Activated T-cell treated with anti-CD3 and anti-CD28 coated beads, Interleukin-2, amount 50 U/mL, for 72 hours (primary cell): Measurements from ENCODE around the gene NTMT2. TPM values are rescaled to one million over a fixed set of nuclear protein-coding genes. Genes with fewer than 3 reads are reported as not detected.

Experiments
- ATAC-seq, 2 donors: fragments of 150-1000 bp; cut with Tn5 transposase; replicated peaks in 1 of 2; 2 replicates each; pipeline ENCODE4 v1.10.0; 2021; ENCODE audit warnings: moderate library complexity in 2 of 2, mild to moderate bottlenecking in 1 of 2
- DNase-seq, 2 donors: peaks; one replicate each; pipeline ENCODE4 v3.0.0; 2021 to 2022; ENCODE audit warnings: mixed read lengths in 1 of 2
- H3K27ac Mint-ChIP-seq: one replicate; pipeline ENCODE4 v1.8.0; 2022; ENCODE audit warnings: mild to moderate bottlenecking, moderate library complexity, mixed read lengths
- H3K27me3 Mint-ChIP-seq: one replicate; pipeline ENCODE4 v1.8.0; 2022; ENCODE audit warnings: low read depth, mixed read lengths
- H3K36me3 Mint-ChIP-seq, 2 donors: one replicate each; pipeline ENCODE4 v1.8.0; 2022; ENCODE audit warnings: mixed read lengths in 2 of 2, mild to moderate bottlenecking in 1 of 2; ENCODE audit not compliant: insufficient read depth in 2 of 2
- H3K4me1 Mint-ChIP-seq: one replicate; pipeline ENCODE4 v1.8.0; 2022; ENCODE audit warnings: low read depth, mixed read lengths
- H3K4me3 Mint-ChIP-seq, 2 donors: one replicate each; pipeline ENCODE4 v1.8.0; 2022; ENCODE audit warnings: mild to moderate bottlenecking in 2 of 2, mixed read lengths in 2 of 2, moderate library complexity in 2 of 2
- H3K9me3 Mint-ChIP-seq, 2 donors: one replicate each; pipeline ENCODE4 v1.8.0; 2022; ENCODE audit warnings: mixed read lengths in 2 of 2
- total RNA-seq, 2 donors: library from RNA; stranded (reverse); gene quantifications; one replicate each; pipeline ENCODE4 v1.2.3, GENCODE V29; 2022

The NTMT2 gene
- total RNA-seq, 2 donors from 2014 or later, result not detected

DNA sequence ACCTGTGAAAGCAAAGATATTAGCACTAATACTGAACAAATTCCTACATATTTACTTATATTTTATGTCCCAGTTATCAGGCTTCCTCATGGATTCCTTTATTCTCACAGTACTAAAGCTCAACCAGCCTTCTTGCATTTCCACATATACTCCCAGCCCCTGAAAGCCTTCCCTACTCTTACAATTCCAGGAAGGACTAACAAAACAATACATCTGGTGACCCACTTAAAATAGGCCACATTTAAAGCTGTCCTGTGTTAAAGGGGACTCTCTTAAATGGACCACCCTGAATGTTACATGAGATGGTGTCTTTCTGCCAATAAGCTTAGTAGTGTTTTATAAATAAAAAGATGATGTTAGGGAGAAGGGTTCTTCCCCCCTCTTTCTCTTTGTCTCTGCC is 54.4 kb downstream of the NTMT2 start:
- ATAC-seq, result no peak
- Mint-ChIP-seq H3K27ac (no peak overlapping the region), H3K4me3 (no peak overlapping the region), H3K4me1 (no peaks in the 10 kb centered on the region), H3K36me3 (no peaks in the 10 kb centered on the region), H3K27me3 (peaks cover 8% of the 10 kb centered on the region), H3K9me3 (peaks cover 0 to 1% of the 10 kb centered on the region in 2 donors)
- DNase-seq, result no peak

DNA sequence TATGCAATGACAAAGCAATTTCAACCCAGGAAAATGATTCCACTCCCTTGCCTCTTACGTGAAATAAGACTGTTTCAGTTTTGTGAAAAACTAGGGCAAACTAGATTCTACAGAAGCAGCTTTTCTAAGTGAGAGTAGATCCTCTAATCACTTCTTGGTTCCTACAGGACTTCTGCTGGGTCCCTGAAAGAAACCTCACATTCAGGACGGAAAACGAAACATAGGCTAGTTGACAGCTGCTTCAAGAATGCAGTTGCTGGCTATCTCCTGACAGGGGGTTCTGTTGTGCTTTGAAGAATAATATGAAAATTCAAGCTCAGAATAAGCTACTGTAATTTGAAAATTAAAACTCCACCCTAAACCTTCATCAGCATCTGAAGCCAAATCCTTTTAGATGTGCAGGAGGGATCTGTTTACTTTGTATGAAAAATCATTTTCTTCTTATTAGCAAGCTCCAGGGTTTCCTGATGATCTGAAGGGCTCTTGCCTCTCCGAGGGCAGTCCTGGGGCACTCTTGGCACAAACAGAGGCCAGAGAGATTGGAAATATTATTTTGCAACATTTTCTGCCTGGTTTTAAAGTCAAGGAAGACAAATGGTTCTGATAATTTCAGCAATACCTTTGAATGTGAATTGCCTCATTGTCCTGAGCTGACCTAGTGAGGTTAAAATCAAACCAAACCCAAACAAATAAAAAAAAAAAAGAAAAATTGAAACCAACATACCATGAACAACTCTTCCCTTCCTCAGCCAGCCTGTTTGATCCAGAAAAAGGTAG is 55.0 kb downstream of the NTMT2 start:
- H3K9me3 Mint-ChIP-seq, result peaks cover 0 to 1% of the 10 kb centered on the region in 2 donors
- DNase-seq (no peak), ATAC-seq (no peak)
- H3K4me3 Mint-ChIP-seq, result no peak overlapping the region
- no peaks in the 10 kb centered on the region for H3K36me3 Mint-ChIP-seq
- H3K27ac Mint-ChIP-seq, result no peak overlapping the region
- H3K27me3 Mint-ChIP-seq, result peaks cover 7% of the 10 kb centered on the region
- H3K4me1 Mint-ChIP-seq, result no peaks in the 10 kb centered on the region

- no peak for DNase-seq
- Mint-ChIP-seq H3K9me3 (peaks cover 8 to 9% of the 10 kb centered on the region in 2 donors), H3K4me3 (no peak overlapping the region), H3K4me1 (no peaks in the 10 kb centered on the region), H3K27me3 (peaks cover 7% of the 10 kb centered on the region), H3K36me3 (peaks cover 2 to 6% of the 10 kb centered on the region in 2 donors), H3K27ac (no peak overlapping the region)
- ATAC-seq, result no peak
Measured at GRCh38 chr1:170203693-170204092, 57.9 kb downstream of the NTMT2 start.

DNA sequence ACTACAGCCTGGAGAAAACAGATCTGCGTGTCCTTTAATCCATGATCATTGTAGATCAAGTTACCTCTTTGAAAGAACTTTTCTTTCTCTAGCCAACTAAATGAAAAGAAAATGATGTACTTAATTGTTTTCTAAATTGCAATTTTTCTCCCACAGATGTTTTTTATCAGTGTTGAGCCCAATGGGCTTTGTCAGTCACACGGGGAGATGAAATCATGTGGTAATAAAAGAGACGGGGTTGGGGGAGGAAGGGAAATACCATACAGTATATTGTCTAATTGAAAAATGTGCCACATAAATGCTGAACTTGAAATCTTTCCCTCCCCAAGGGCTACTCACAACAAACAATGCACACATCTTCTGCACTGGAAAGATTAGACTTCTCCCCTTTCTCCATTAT is 58.4 kb downstream of the NTMT2 start:
- no peak overlapping the region for H3K4me3 Mint-ChIP-seq
- no peak overlapping the region for H3K27ac Mint-ChIP-seq
- peaks cover 5% of the 10 kb centered on the region for H3K27me3 Mint-ChIP-seq
- H3K9me3 Mint-ChIP-seq, result peaks cover 8 to 9% of the 10 kb centered on the region in 2 donors
- H3K36me3 Mint-ChIP-seq, result peaks cover 2 to 6% of the 10 kb centered on the region in 2 donors
- ATAC-seq (no peak), DNase-seq (no peak)
- no peaks in the 10 kb centered on the region for H3K4me1 Mint-ChIP-seq

DNA sequence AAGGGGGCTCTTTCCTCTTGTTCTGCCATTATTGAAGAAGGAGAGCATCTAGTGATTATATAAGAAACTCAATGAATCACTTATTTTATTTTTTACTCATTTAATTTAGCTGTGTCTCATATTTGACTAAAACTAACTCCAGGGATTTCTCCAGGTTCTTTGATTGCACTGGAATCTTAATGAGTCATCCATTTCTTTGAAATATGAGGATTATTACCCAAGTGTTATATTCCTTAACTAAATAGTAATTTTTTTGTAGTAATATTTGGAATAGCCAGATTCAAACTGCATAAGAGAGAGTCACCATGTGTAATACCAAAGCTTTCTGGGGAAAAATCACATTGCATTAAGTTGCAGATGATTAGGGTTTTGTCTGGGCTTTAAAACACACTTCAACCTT is 59.5 kb downstream of the NTMT2 start:
- H3K4me3 Mint-ChIP-seq, result no peak overlapping the region
- H3K27ac Mint-ChIP-seq, result no peak overlapping the region
- H3K27me3 Mint-ChIP-seq, result peaks cover 5% of the 10 kb centered on the region
- peaks cover 2 to 6% of the 10 kb centered on the region in 2 donors for H3K36me3 Mint-ChIP-seq
- H3K4me1 Mint-ChIP-seq, result no peaks in the 10 kb centered on the region
- no peak for ATAC-seq
- H3K9me3 Mint-ChIP-seq, result peaks cover 8 to 10% of the 10 kb centered on the region in 2 donors
- DNase-seq, result no peak

DNA sequence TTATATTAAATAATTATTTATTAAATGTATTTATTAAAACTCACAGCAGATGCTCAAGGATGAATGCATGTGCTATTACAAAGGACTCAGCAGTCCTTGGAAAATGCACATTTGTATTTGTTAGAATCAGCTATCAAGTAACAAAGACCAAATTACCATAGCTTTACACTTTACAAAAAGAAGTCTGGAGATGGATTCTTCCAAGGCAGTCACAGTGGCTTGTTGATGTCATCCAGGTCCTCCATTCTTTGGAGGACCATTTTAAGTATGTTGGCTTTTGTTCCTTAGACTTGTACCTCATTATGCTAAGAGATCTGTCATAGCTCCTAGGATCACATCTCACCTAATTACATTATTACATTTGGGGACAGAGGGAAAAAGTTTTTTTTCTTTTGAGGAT is 63.4 kb downstream of the NTMT2 start:
- H3K27me3 Mint-ChIP-seq, result peaks cover 16% of the 10 kb centered on the region
- H3K27ac Mint-ChIP-seq, result no peak overlapping the region
- peaks cover 8 to 9% of the 10 kb centered on the region in 2 donors for H3K9me3 Mint-ChIP-seq
- H3K4me1 Mint-ChIP-seq, result peaks cover 1% of the 10 kb centered on the region
- no peak overlapping the region for H3K4me3 Mint-ChIP-seq
- peaks cover 2 to 6% of the 10 kb centered on the region in 2 donors for H3K36me3 Mint-ChIP-seq
- ATAC-seq (no peak), DNase-seq (no peak)

- H3K4me1 Mint-ChIP-seq, result peaks cover 5% of the 10 kb centered on the region
- H3K4me3 Mint-ChIP-seq, result no peak overlapping the region
Measured at GRCh38 chr1:170210142-170210541, 64.4 kb downstream of the NTMT2 start.

DNA sequence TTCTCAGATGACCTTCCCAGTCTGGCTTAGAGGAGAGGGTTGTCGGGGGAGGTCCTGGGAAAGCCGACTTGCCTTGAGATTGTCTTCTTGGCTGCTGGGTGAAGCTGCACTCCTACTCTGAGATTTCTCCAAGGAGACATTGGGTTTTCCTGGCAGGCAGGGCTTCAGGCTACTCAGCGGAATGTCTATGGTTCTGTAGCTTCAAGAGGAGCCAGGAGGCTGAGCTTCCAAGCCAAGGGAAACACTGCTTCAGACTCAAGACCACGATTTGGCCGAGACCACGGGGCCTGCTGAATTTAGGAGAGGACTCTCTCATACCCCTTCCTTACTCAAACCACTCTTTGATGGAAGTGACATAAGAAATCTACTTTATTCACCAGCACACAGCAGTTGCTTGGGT is 67.8 kb downstream of the NTMT2 start:
- peaks cover 5% of the 10 kb centered on the region for H3K4me1 Mint-ChIP-seq
- peaks cover 0 to 2% of the 10 kb centered on the region in 2 donors for H3K9me3 Mint-ChIP-seq
- H3K36me3 Mint-ChIP-seq, result no peaks in the 10 kb centered on the region
- DNase-seq, result no peak
- H3K4me3 Mint-ChIP-seq, result no peak overlapping the region
- no peak overlapping the region for H3K27ac Mint-ChIP-seq
- H3K27me3 Mint-ChIP-seq, result peaks cover 30% of the 10 kb centered on the region
- no peak for ATAC-seq

More at GRCh38 chr1:170210142-170210541, 64.4 kb downstream of the NTMT2 start:
- DNase-seq, result no peak
- Mint-ChIP-seq H3K27ac (no peak overlapping the region), H3K9me3 (peaks cover 8 to 9% of the 10 kb centered on the region in 2 donors), H3K36me3 (peaks cover 2 to 6% of the 10 kb centered on the region in 2 donors), H3K27me3 (peaks cover 22% of the 10 kb centered on the region)
- no peak for ATAC-seq

DNA sequence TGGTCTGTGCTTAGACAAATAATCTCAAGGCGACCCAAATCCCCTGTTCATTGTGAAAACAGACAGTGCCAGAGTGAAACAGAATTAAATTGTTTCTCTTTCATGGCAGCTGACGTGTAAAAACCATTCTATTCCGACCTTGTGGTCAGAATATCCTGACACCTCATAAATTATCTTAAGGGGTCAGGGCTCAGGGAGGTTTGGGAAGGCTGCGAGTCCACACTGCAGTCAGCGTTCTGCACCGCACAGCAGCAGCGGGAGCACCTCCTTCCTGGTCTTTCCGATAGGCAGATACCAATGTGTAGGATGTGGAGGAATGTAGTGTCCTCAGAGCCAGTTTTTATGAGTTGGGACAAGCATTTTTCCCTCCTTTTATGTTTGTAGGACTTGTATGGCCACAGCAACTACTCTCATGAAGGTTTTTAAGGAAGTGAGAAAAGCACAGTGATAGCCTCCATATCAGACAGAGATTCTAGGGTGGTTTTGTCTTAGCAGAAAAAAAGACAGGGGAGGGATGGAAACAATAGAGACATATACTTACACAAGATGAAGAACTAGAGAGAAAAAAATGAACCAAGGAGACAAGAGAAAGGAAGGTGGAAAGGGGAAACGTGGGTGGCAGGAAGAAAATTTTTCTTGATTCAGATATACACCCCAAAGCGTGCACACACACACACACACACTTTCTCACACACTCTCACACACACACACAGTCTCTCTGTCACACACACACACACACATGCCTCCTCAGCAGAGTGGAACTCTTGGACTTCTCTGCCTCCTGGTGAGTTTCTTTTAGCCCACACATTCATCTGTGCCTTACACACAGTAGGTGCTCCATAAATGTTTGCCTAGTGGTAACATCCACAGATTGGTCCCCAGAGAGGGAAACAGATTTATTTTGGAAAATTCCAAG is 68.6 kb downstream of the NTMT2 start:
- no peak overlapping the region for H3K4me3 Mint-ChIP-seq
- peaks cover 33% of the 10 kb centered on the region for H3K27me3 Mint-ChIP-seq
- peaks cover 0 to 2% of the 10 kb centered on the region in 2 donors for H3K9me3 Mint-ChIP-seq
- H3K4me1 Mint-ChIP-seq, result peaks cover 5% of the 10 kb centered on the region
- no peak for DNase-seq
- ATAC-seq, result no peak
- H3K27ac Mint-ChIP-seq, result no peak overlapping the region
- no peaks in the 10 kb centered on the region for H3K36me3 Mint-ChIP-seq

GRCh38 chr1:170215072-170215885 is 69.5 kb downstream of the NTMT2 start:
- H3K4me1 Mint-ChIP-seq, result peaks cover 5% of the 10 kb centered on the region
- no peak overlapping the region for H3K4me3 Mint-ChIP-seq
- no peak overlapping the region for H3K27ac Mint-ChIP-seq
- no peaks in the 10 kb centered on the region for H3K36me3 Mint-ChIP-seq
- H3K27me3 Mint-ChIP-seq, result peaks cover 31% of the 10 kb centered on the region
- H3K9me3 Mint-ChIP-seq, result no peaks in the 10 kb centered on the region
- ATAC-seq (no peak), DNase-seq (no peak)

DNA sequence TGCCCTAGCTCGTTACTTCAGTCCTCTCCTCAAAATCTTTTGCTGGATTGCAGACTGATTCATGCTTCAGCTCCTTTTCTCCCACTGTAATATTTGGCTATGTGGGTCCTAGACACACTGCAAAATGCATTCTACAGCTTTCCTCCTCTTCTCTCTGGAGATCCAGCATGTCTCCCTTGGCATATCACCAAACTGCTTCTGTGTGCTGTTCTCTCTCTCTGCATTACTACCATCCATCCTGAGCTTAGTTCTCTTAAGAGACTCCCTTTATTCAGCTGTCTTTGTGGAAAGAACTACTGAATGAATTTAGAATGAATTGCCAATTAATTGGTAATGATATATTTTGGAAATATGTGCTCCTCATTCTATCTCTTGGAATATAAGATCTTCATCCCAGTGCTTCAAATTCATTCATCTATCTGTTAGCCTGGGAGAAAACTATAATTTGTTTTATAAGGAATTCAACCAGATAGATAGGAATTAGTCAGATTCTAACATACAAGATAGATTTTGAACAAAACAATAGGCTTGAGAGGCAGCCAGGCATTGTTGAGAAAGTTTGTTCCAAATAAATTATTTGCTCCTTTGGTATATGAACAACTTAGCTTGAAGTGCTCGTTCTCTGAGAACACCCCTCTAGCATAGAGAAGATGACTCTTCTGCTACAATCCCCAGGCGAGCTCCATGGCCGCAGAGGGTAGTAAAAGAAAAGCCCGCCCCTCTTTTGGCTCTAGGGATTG is 71.9 kb downstream of the NTMT2 start:
- H3K27me3 Mint-ChIP-seq, result peaks cover 31% of the 10 kb centered on the region
- ATAC-seq (no peak), DNase-seq (no peak)
- peaks cover 5% of the 10 kb centered on the region for H3K4me1 Mint-ChIP-seq
- H3K9me3 Mint-ChIP-seq, result peaks cover 0 to 3% of the 10 kb centered on the region in 2 donors
- H3K27ac Mint-ChIP-seq, result no peak overlapping the region
- H3K4me3 Mint-ChIP-seq, result no peak overlapping the region
- no peaks in the 10 kb centered on the region for H3K36me3 Mint-ChIP-seq

DNA sequence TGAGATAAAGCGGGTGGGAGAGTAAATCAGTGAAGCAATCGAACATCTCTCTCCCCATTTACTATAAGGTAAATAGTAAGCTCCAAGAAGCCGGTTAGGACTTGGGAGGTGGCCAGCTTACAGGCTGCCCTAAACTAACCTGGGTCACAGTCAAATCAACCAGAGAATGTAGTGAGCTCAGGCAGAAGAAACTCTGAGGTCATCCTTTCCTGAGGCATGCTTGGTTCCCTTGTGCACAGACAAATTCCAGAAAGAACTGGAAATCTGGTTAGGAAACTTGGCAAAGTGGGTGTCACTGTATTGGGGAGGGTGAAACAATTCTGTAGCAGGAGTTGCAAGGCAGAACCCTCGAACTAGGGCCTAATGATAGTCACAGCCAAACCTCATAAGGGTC is 72.5 kb downstream of the NTMT2 start:
- no peak overlapping the region for H3K27ac Mint-ChIP-seq
- peaks cover 3 to 7% of the 10 kb centered on the region in 2 donors for H3K9me3 Mint-ChIP-seq
- H3K27me3 Mint-ChIP-seq, result peaks cover 29% of the 10 kb centered on the region
- DNase-seq (no peak), ATAC-seq (no peak)
- peaks cover 5% of the 10 kb centered on the region for H3K4me1 Mint-ChIP-seq
- no peak overlapping the region for H3K4me3 Mint-ChIP-seq
- H3K36me3 Mint-ChIP-seq, result peaks cover 0 to under 1% of the 10 kb centered on the region in 2 donors
